ENCODE data around the gene PPA1.
"Not testable (repeated sequence)": the region's sequence is repeated elsewhere in the genome, so short reads cannot be mapped to it uniquely, and the experiment has no call there.

PPA1 gene

GRCh38 chr10:70183304-70183703 is 49.9 kb downstream of the PPA1 start:
- Mint-ChIP-seq H3K4me1 (ENCODE audit: low read depth) (peaks cover 1% of the 10 kb centered on the region), H3K27ac (no peak overlapping the region), H3K4me3 (no peak overlapping the region), H3K27me3 (ENCODE audit: low read depth) (peaks cover 41% of the 10 kb centered on the region), H3K9me3 (peaks cover 6% of the 10 kb centered on the region), H3K36me3 (ENCODE audit: low read depth) (no peaks in the 10 kb centered on the region)

GRCh38 chr10:70179209-70179608 is 54.0 kb downstream of the PPA1 start:
- H3K27ac Mint-ChIP-seq; H3K4me3 Mint-ChIP-seq; H3K36me3 Mint-ChIP-seq (ENCODE audit: low read depth); H3K9me3 Mint-ChIP-seq; H3K4me1 Mint-ChIP-seq (ENCODE audit: low read depth): not testable (repeated sequence)
- H3K27me3 Mint-ChIP-seq (ENCODE audit: low read depth) = peaks cover 29% of the 10 kb centered on the region

DNA sequence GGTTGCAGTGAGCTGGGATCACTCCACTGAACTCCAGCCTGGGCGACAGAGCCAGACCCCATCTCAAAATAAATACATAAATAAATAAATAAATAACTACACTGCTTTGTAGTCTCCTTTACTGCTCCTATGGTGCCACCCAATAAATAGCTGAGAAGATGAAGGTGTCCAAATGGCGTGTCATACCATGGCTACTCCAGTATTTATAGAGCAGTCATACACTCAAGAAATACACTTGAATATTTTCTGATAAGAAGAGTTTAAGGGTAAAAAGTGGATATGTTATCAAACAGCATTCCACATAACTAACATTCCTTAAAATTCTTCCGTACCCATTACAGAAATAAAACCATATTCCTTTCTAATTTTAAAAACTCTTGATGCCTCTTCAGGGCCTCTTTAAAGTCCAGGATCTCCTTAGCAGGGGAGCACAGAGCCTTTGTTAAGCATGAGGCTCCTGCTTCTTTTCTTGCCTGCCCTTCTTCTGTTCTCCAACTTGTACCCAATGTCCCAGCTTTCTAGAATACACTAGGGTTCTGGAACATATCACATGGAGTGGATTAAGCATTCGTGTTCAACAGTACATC is 55.0 kb downstream of the PPA1 start:
- peaks cover 22% of the 10 kb centered on the region for H3K27me3 Mint-ChIP-seq (ENCODE audit: low read depth)

GRCh38 chr10:70176441-70176840 is 56.8 kb downstream of the PPA1 start:
- Mint-ChIP-seq H3K27ac (no peak overlapping the region), H3K36me3 (ENCODE audit: low read depth) (no peaks in the 10 kb centered on the region), H3K27me3 (ENCODE audit: low read depth) (peaks cover 15% of the 10 kb centered on the region), H3K4me3 (no peak overlapping the region), H3K9me3 (peaks cover 6% of the 10 kb centered on the region), H3K4me1 (ENCODE audit: low read depth) (peaks cover 11% of the 10 kb centered on the region)

More for the DNA sequence above, 55.0 kb downstream of the PPA1 start:
- H3K4me1 Mint-ChIP-seq (ENCODE audit: low read depth) = peaks cover 10% of the 10 kb centered on the region
- no peak overlapping the region for H3K4me3 Mint-ChIP-seq
- no peak overlapping the region for H3K27ac Mint-ChIP-seq
- no peaks in the 10 kb centered on the region for H3K36me3 Mint-ChIP-seq (ENCODE audit: low read depth)
- peaks cover 6% of the 10 kb centered on the region for H3K9me3 Mint-ChIP-seq

- H3K9me3 Mint-ChIP-seq = peaks cover 6% of the 10 kb centered on the region
- H3K27ac Mint-ChIP-seq = no peak overlapping the region
- H3K36me3 Mint-ChIP-seq (ENCODE audit: low read depth) = no peaks in the 10 kb centered on the region
Observed at GRCh38 chr10:70175516-70175915, 57.7 kb downstream of the PPA1 start.

GRCh38 chr10:70174058-70174741 is 59.0 kb downstream of the PPA1 start:
- Mint-ChIP-seq H3K9me3 (no peaks in the 10 kb centered on the region), H3K27me3 (ENCODE audit: low read depth) (no peaks in the 10 kb centered on the region), H3K4me3 (peak overlapping the region; percentile 18), H3K36me3 (ENCODE audit: low read depth) (peaks cover 2% of the 10 kb centered on the region), H3K27ac (peak overlapping the region; percentile 88), H3K4me1 (ENCODE audit: low read depth) (peaks cover 19% of the 10 kb centered on the region)

More at GRCh38 chr10:70175516-70175915, 57.7 kb downstream of the PPA1 start:
- H3K4me3 Mint-ChIP-seq = no peak overlapping the region
- peaks cover 15% of the 10 kb centered on the region for H3K4me1 Mint-ChIP-seq (ENCODE audit: low read depth)
- H3K27me3 Mint-ChIP-seq (ENCODE audit: low read depth) = peaks cover 9% of the 10 kb centered on the region

DNA sequence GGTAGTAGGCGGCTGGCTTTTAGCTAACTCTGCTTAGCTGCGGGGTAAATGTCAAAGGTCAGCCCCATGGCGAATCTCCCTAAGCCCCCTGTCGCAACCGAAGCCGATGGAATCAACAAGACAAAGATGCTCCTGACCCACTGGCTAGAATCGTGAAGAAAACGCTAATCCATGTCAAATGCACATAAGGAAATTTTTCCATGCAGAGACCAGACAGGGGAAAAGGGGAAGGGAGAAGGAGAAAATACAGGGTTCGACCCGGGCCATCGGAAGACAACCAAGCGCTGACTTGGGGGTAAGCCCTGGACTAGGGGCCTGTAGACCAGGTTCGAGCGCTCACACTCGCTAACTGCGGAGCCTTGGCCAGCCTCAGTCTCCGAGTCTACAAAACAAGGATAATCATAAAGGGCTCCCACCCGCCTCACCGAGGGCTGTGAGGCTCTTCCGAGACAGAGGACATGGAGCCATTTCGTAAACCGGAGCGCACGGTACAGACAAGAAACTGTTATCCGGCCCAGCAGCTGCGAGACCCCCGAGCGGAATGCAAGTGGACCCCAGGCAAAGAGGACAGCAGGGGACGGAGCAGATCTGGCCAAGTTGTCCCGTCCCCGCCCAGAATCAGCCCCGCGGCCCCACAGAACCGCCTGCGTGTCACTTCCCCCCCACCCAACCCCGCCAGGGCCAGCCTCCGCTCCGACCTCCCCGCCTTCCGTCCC is 63.4 kb downstream of the PPA1 start:
- Mint-ChIP-seq H3K4me3 (peak overlapping the region; percentile 94), H3K4me1 (ENCODE audit: low read depth) (peaks cover 39% of the 10 kb centered on the region), H3K27ac (peak overlapping the region; percentile 95), H3K9me3 (no peaks in the 10 kb centered on the region), H3K27me3 (ENCODE audit: low read depth) (no peaks in the 10 kb centered on the region), H3K36me3 (ENCODE audit: low read depth) (peaks cover 23% of the 10 kb centered on the region)

GRCh38 chr10:70169011-70169410 is 64.2 kb downstream of the PPA1 start:
- Mint-ChIP-seq H3K4me1 (ENCODE audit: low read depth) (peaks cover 35% of the 10 kb centered on the region), H3K27ac (peak overlapping the region; percentile 95), H3K36me3 (ENCODE audit: low read depth) (peaks cover 26% of the 10 kb centered on the region), H3K27me3 (ENCODE audit: low read depth) (no peaks in the 10 kb centered on the region), H3K4me3 (peak overlapping the region; percentile 94), H3K9me3 (no peaks in the 10 kb centered on the region)

DNA sequence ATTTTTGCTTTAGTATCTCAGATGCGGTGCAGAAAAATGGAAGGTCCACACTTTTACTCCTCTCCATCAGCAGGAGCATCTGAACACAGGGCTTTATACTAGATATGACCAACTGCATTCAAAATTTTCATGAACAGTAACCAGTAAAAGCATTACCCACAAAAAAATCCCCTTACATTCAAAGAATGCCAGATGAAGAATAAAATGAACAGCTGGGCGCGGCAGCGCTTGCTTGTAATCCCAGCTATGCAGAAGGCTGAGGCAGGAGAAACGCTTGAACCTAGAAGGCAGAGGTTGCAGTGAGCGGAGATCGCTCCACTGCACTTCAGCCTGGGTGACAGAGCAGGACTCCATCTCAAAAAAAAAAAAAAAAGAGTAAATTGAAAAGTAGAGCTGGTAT is 66.0 kb downstream of the PPA1 start:
- Mint-ChIP-seq H3K27ac (no peak overlapping the region), H3K4me3 (no peak overlapping the region), H3K36me3 (ENCODE audit: low read depth) (peaks cover 36% of the 10 kb centered on the region), H3K4me1 (ENCODE audit: low read depth) (peaks cover 46% of the 10 kb centered on the region), H3K27me3 (ENCODE audit: low read depth) (no peaks in the 10 kb centered on the region), H3K9me3 (no peaks in the 10 kb centered on the region)

GRCh38 chr10:70166394-70166793 is 66.8 kb downstream of the PPA1 start:
- Mint-ChIP-seq H3K36me3 (ENCODE audit: low read depth) (peaks cover 42% of the 10 kb centered on the region), H3K4me1 (ENCODE audit: low read depth) (peaks cover 54% of the 10 kb centered on the region), H3K27me3 (ENCODE audit: low read depth) (no peaks in the 10 kb centered on the region), H3K27ac (no peak overlapping the region), H3K4me3 (no peak overlapping the region), H3K9me3 (no peaks in the 10 kb centered on the region)

GRCh38 chr10:70164163-70164562 is 69.1 kb downstream of the PPA1 start:
- Mint-ChIP-seq H3K4me1 (ENCODE audit: low read depth) (peaks cover 50% of the 10 kb centered on the region), H3K36me3 (ENCODE audit: low read depth) (peaks cover 49% of the 10 kb centered on the region), H3K27ac (no peak overlapping the region), H3K4me3 (peak overlapping the region; percentile 19), H3K27me3 (ENCODE audit: low read depth) (no peaks in the 10 kb centered on the region), H3K9me3 (no peaks in the 10 kb centered on the region)

DNA sequence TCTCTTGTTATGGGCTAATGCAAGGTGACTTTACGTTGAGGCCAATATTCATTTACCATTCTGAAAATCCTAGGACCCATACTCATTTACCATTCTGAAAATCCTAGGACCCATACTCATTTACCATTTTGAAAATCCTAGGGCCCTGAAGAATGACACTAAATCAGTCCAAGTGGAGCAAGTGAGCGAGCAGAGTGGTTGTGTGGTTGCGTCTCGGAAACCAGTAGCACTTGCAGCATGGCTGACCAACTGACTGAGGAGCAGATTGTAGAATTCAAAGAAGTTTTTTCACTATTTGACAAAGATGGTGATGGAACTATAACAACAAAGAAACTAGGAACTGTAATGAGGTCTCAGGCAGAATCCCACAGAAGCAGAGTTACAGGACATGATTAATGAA is 69.8 kb downstream of the PPA1 start:
- no peaks in the 10 kb centered on the region for H3K27me3 Mint-ChIP-seq (ENCODE audit: low read depth)
- H3K36me3 Mint-ChIP-seq (ENCODE audit: low read depth) = peaks cover 48% of the 10 kb centered on the region
- H3K27ac Mint-ChIP-seq = no peak overlapping the region
- no peaks in the 10 kb centered on the region for H3K9me3 Mint-ChIP-seq
- H3K4me3 Mint-ChIP-seq = peak overlapping the region; percentile 44
- H3K4me1 Mint-ChIP-seq (ENCODE audit: low read depth) = peaks cover 43% of the 10 kb centered on the region

GRCh38 chr10:70162892-70163201 is 70.4 kb downstream of the PPA1 start:
- no peaks in the 10 kb centered on the region for H3K9me3 Mint-ChIP-seq
- peaks cover 41% of the 10 kb centered on the region for H3K4me1 Mint-ChIP-seq (ENCODE audit: low read depth)
- H3K36me3 Mint-ChIP-seq (ENCODE audit: low read depth) = peaks cover 46% of the 10 kb centered on the region
- no peaks in the 10 kb centered on the region for H3K27me3 Mint-ChIP-seq (ENCODE audit: low read depth)
- peak overlapping the region; percentile 47 for H3K4me3 Mint-ChIP-seq
- peak overlapping the region; percentile 60 for H3K27ac Mint-ChIP-seq

- H3K9me3 Mint-ChIP-seq = no peaks in the 10 kb centered on the region
- H3K4me1 Mint-ChIP-seq (ENCODE audit: low read depth) = peaks cover 39% of the 10 kb centered on the region
- peak overlapping the region; percentile 47 for H3K4me3 Mint-ChIP-seq
- H3K27ac Mint-ChIP-seq = peak overlapping the region; percentile 68
- H3K36me3 Mint-ChIP-seq (ENCODE audit: low read depth) = peaks cover 47% of the 10 kb centered on the region
- H3K27me3 Mint-ChIP-seq (ENCODE audit: low read depth) = no peaks in the 10 kb centered on the region
Observed at GRCh38 chr10:70162151-70162891, 70.9 kb downstream of the PPA1 start.

Measured in T-helper 1 cell treated with Interleukin-12 subunit alpha and Interleukin-12 subunit beta and Interleukin-4 antibody, amounts not matched to agents 30 μg/mL and 1 μg/mL, for 36 hours (primary cell).